Measurements from ENCODE around the gene GPR108. TPM values are rescaled to one million over a fixed set of nuclear protein-coding genes. Genes with fewer than 3 reads are reported as not detected.

The GPR108 gene
- total and polyA plus RNA-seq, 2 of the 13 experiments (the other 11 are each of a cell fraction or from before 2014, with no cell fraction given): 36.4 to 63.0 TPM

DNA sequence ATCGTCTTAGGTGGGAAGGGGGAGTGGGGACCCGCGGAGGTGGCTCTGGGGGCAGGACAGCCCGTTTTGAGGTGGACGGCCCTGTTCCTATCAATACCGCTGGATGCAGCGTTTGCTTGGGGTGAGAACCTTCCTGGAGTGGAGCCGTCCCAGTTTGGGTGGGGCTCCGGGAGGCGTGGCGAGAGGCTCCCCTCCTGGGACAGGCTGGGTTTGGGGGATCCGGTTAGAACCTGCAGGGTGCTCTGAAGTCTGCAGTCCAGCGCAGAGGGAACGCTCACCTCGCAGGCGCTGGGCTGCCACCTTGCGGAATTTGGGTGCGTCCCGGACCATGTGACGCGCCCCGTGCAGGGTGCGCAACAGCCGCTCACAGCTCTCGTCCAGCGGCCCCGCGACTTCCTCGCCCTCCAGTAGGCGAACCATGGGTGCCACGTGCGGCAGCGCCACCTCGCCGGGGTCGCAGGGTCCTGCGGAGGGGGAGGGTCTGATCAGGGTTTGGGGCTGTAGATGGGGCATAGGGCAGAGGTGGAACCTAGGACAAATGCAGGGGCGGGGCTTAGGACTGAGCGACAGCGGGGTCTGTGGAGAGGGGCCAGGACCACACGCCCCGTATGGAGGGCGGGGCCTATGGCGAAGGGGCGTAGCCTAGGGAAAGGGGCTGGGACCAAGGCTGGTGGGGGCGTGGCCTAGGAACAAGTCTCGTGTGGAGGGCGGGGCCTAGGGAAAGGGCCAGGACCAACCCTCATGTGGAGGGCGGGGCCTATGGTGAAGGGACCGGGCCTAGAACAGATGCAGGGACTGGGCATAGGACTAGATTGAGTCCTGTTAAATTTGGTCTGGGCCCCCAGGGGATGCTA lies 16.0 kb upstream of the GPR108 start (continued):
- TF ChIP-seq, protein P1, sequence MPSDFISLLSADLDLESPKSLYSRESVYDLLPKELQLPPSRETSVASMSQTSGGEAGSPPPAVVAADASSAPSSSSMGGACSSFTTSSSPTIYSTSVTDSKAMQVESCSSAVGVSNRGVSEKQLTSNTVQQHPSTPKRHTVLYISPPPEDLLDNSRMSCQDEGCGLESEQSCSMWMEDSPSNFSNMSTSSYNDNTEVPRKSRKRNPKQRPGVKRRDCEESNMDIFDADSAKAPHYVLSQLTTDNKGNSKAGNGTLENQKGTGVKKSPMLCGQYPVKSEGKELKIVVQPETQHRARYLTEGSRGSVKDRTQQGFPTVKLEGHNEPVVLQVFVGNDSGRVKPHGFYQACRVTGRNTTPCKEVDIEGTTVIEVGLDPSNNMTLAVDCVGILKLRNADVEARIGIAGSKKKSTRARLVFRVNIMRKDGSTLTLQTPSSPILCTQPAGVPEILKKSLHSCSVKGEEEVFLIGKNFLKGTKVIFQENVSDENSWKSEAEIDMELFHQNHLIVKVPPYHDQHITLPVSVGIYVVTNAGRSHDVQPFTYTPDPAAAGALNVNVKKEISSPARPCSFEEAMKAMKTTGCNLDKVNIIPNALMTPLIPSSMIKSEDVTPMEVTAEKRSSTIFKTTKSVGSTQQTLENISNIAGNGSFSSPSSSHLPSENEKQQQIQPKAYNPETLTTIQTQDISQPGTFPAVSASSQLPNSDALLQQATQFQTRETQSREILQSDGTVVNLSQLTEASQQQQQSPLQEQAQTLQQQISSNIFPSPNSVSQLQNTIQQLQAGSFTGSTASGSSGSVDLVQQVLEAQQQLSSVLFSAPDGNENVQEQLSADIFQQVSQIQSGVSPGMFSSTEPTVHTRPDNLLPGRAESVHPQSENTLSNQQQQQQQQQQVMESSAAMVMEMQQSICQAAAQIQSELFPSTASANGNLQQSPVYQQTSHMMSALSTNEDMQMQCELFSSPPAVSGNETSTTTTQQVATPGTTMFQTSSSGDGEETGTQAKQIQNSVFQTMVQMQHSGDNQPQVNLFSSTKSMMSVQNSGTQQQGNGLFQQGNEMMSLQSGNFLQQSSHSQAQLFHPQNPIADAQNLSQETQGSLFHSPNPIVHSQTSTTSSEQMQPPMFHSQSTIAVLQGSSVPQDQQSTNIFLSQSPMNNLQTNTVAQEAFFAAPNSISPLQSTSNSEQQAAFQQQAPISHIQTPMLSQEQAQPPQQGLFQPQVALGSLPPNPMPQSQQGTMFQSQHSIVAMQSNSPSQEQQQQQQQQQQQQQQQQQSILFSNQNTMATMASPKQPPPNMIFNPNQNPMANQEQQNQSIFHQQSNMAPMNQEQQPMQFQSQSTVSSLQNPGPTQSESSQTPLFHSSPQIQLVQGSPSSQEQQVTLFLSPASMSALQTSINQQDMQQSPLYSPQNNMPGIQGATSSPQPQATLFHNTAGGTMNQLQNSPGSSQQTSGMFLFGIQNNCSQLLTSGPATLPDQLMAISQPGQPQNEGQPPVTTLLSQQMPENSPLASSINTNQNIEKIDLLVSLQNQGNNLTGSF (CRISPR knock-in tag; IDR thresholded peaks at IDR 0.05): 0 out of 2 replicates have a peak, but pooled peaks have one; percentile 63
- TF ChIP-seq NCOA2 (CRISPR knock-in tag; IDR thresholded peaks at IDR 0.05) (peak; percentile 79), POLR2G (IDR thresholded peaks at IDR 0.05; ENCODE audit: low read depth, low read length) (peak; percentile 55), TBX3 (IDR thresholded peaks at IDR 0.05; ENCODE audit: borderline replicate concordance) (peak; percentile 89), RARA (CRISPR knock-in tag; IDR thresholded peaks at IDR 0.05) (peak; percentile 85), ZNF549 (CRISPR knock-in tag; IDR thresholded peaks at IDR 0.05) (no peak), ZNF253 (CRISPR knock-in tag; IDR thresholded peaks at IDR 0.05; ENCODE audit: borderline replicate concordance) (0 out of 2 replicates have a peak, but pooled peaks have one; percentile 78), ZNF44 (CRISPR knock-in tag; IDR thresholded peaks at IDR 0.05) (peak; percentile 62; the same call in 1 of the 2 replicates), ZNF570 (CRISPR knock-in tag; IDR thresholded peaks at IDR 0.05; ENCODE audit: borderline replicate concordance) (no peak), SSRP1 (CRISPR knock-in tag; IDR thresholded peaks at IDR 0.05) (peak; percentile 75; the same call in 1 of the 2 replicates)
- TF ChIP-seq, protein P2, sequence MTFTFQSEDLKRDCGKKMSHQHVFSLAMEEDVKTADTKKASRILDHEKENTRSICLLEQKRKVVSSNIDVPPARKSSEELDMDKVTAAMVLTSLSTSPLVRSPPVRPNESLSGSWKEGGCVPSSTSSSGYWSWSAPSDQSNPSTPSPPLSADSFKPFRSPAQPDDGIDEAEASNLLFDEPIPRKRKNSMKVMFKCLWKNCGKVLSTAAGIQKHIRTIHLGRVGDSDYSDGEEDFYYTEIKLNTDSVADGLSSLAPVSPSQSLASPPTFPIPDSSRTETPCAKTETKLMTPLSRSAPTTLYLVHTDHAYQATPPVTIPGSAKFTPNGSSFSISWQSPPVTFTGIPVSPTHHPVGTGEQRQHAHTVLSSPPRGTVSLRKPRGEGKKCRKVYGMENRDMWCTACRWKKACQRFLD (CRISPR knock-in tag; IDR thresholded peaks at IDR 0.05; ENCODE audit: borderline replicate concordance): 0 out of 2 replicates have a peak, but pooled peaks have one; percentile 66
- TF ChIP-seq, protein P3, sequence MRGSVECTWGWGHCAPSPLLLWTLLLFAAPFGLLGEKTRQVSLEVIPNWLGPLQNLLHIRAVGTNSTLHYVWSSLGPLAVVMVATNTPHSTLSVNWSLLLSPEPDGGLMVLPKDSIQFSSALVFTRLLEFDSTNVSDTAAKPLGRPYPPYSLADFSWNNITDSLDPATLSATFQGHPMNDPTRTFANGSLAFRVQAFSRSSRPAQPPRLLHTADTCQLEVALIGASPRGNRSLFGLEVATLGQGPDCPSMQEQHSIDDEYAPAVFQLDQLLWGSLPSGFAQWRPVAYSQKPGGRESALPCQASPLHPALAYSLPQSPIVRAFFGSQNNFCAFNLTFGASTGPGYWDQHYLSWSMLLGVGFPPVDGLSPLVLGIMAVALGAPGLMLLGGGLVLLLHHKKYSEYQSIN (CRISPR knock-in tag; IDR thresholded peaks at IDR 0.05; ENCODE audit: borderline replicate concordance): no peak
- TF ChIP-seq, protein P4, sequence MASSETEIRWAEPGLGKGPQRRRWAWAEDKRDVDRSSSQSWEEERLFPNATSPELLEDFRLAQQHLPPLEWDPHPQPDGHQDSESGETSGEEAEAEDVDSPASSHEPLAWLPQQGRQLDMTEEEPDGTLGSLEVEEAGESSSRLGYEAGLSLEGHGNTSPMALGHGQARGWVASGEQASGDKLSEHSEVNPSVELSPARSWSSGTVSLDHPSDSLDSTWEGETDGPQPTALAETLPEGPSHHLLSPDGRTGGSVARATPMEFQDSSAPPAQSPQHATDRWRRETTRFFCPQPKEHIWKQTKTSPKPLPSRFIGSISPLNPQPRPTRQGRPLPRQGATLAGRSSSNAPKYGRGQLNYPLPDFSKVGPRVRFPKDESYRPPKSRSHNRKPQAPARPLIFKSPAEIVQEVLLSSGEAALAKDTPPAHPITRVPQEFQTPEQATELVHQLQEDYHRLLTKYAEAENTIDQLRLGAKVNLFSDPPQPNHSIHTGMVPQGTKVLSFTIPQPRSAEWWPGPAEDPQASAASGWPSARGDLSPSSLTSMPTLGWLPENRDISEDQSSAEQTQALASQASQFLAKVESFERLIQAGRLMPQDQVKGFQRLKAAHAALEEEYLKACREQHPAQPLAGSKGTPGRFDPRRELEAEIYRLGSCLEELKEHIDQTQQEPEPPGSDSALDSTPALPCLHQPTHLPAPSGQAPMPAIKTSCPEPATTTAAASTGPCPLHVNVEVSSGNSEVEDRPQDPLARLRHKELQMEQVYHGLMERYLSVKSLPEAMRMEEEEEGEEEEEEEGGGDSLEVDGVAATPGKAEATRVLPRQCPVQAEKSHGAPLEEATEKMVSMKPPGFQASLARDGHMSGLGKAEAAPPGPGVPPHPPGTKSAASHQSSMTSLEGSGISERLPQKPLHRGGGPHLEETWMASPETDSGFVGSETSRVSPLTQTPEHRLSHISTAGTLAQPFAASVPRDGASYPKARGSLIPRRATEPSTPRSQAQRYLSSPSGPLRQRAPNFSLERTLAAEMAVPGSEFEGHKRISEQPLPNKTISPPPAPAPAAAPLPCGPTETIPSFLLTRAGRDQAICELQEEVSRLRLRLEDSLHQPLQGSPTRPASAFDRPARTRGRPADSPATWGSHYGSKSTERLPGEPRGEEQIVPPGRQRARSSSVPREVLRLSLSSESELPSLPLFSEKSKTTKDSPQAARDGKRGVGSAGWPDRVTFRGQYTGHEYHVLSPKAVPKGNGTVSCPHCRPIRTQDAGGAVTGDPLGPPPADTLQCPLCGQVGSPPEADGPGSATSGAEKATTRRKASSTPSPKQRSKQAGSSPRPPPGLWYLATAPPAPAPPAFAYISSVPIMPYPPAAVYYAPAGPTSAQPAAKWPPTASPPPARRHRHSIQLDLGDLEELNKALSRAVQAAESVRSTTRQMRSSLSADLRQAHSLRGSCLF (CRISPR knock-in tag; IDR thresholded peaks at IDR 0.05; ENCODE audit: borderline replicate concordance): no peak
- TF ChIP-seq, protein P5, sequence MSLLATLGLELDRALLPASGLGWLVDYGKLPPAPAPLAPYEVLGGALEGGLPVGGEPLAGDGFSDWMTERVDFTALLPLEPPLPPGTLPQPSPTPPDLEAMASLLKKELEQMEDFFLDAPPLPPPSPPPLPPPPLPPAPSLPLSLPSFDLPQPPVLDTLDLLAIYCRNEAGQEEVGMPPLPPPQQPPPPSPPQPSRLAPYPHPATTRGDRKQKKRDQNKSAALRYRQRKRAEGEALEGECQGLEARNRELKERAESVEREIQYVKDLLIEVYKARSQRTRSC (CRISPR knock-in tag; IDR thresholded peaks at IDR 0.05; ENCODE audit: low read depth): no peak
